ENCODE measurements around the gene PRKN.

The PRKN gene

DNA sequence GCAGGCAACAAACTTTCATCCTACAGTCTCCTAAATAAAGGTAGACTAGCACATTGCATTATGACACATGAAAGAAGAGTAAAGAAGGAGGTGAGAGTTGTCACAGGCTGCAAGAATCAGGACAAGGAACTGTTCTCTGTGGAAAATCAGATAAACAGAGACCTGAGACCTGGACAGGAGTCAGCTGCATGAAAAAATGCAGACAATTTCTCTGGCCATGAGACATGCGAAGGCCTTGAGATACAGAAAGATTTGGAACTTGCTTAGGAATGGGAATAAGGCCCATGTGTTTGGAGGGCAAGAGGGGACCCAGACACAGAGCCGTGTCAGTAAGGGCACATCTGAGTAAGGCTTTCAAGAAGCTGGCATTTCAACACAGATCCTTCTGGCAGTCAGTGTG is 779.1 kb downstream of the PRKN start:
- Histone ChIP-seq H3K9me2 (ENCODE audit: low read depth, low read length) (no peaks in the 10 kb centered on the region), H4K20me1 (ENCODE audit: insufficient read depth, low read length) (no peaks in the 10 kb centered on the region), H3K27ac (ENCODE audit: low read depth, low read length, poor library complexity, severe bottlenecking) (no peak overlapping the region), H2AFZ (ENCODE audit: low read length) (no peak overlapping the region), H3K4me1 (ENCODE audit: insufficient read depth, low read length, severe bottlenecking) (no peaks in the 10 kb centered on the region), H3K4me2 (ENCODE audit: low read length) (no peak overlapping the region), H3K9me3 (ENCODE audit: low read length) (no peaks in the 10 kb centered on the region), H3K4me3 (ENCODE audit: low read depth, low read length, poor library complexity, severe bottlenecking) (no peak overlapping the region), H3F3A (ENCODE audit: insufficient read depth, low read length) (no peaks in the 10 kb centered on the region), H3K79me2 (ENCODE audit: insufficient read depth, low read length) (no peaks in the 10 kb centered on the region), H3K36me3 (ENCODE audit: insufficient read depth, low read length) (no peaks in the 10 kb centered on the region), H3K27me3 (ENCODE audit: insufficient read depth, low read length) (no peaks in the 10 kb centered on the region), H3K9ac (ENCODE audit: low read length) (no peak overlapping the region)
- TF ChIP-seq, protein P1, sequence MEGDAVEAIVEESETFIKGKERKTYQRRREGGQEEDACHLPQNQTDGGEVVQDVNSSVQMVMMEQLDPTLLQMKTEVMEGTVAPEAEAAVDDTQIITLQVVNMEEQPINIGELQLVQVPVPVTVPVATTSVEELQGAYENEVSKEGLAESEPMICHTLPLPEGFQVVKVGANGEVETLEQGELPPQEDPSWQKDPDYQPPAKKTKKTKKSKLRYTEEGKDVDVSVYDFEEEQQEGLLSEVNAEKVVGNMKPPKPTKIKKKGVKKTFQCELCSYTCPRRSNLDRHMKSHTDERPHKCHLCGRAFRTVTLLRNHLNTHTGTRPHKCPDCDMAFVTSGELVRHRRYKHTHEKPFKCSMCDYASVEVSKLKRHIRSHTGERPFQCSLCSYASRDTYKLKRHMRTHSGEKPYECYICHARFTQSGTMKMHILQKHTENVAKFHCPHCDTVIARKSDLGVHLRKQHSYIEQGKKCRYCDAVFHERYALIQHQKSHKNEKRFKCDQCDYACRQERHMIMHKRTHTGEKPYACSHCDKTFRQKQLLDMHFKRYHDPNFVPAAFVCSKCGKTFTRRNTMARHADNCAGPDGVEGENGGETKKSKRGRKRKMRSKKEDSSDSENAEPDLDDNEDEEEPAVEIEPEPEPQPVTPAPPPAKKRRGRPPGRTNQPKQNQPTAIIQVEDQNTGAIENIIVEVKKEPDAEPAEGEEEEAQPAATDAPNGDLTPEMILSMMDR (IDR thresholded peaks at IDR 0.05; ENCODE audit: low read length): no peak
- TF ChIP-seq EZH2 (IDR thresholded peaks at IDR 0.05; ENCODE audit: borderline replicate concordance, low read length): no peak

DNA sequence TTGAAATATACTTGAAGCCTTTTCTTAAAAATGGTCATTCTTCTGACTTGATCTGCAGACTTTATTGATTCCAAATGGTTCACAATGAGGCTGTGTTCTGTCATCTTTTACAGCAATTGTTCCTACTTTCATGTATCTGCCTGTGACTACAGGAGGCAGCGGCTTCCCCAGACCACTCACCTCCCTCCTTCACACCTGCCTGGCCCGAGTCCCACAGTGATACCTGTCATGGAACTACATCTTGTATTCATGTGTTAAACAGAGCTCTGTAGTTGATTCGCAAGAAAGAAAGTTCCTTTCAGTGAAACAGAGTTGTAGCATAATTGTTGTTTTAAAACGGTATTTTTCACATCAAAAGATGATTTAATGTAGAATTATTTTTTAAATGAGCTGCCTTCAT is 780.2 kb downstream of the PRKN start:
- Histone ChIP-seq H3K36me3 (ENCODE audit: insufficient read depth, low read length) (no peaks in the 10 kb centered on the region), H3K4me1 (ENCODE audit: insufficient read depth, low read length, severe bottlenecking) (no peaks in the 10 kb centered on the region)

DNA sequence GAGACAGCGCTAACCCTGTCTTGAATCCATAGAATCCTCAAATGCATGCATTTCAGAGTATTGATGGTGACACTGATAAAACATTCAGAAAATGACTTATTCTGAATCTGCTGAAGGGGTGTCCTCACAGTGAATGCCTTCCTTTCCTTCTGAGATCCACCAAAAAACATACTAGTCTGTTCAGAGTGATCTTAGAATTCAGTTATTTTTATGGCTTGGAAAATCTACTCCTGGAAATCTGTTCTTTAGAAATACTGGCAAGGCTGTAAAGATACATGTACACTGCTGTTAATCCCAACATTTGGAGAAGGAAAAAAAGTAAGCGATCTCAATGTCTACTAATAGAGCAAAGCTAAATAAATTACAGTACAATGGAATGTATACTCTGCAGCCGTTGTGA is 781.1 kb downstream of the PRKN start:
- H3K27me3 ChIP-seq (ENCODE audit: insufficient read depth, low read length): no peaks in the 10 kb centered on the region
- no peak overlapping the region for H3K4me3 ChIP-seq (ENCODE audit: low read depth, low read length, poor library complexity, severe bottlenecking)
- no peaks in the 10 kb centered on the region for H4K20me1 ChIP-seq (ENCODE audit: insufficient read depth, low read length)
- H3K9me3 ChIP-seq (ENCODE audit: low read length): no peaks in the 10 kb centered on the region
- H3F3A ChIP-seq (ENCODE audit: insufficient read depth, low read length): no peaks in the 10 kb centered on the region
- no peak overlapping the region for H3K9ac ChIP-seq (ENCODE audit: low read length)
- TF ChIP-seq EZH2 (IDR thresholded peaks at IDR 0.05; ENCODE audit: borderline replicate concordance, low read length): no peak
- TF ChIP-seq, protein P1 (IDR thresholded peaks at IDR 0.05; ENCODE audit: low read length): no peak
- H3K4me2 ChIP-seq (ENCODE audit: low read length): no peak overlapping the region
- H3K27ac ChIP-seq (ENCODE audit: low read depth, low read length, poor library complexity, severe bottlenecking): no peak overlapping the region
- no peaks in the 10 kb centered on the region for H3K4me1 ChIP-seq (ENCODE audit: insufficient read depth, low read length, severe bottlenecking)
- no peaks in the 10 kb centered on the region for H3K79me2 ChIP-seq (ENCODE audit: insufficient read depth, low read length)
- no peaks in the 10 kb centered on the region for H3K36me3 ChIP-seq (ENCODE audit: insufficient read depth, low read length)
- no peaks in the 10 kb centered on the region for H3K9me2 ChIP-seq (ENCODE audit: low read depth, low read length)
- no peak overlapping the region for H2AFZ ChIP-seq (ENCODE audit: low read length)

More for the DNA sequence above, 780.2 kb downstream of the PRKN start:
- Histone ChIP-seq H2AFZ (ENCODE audit: low read length) (no peak overlapping the region), H4K20me1 (ENCODE audit: insufficient read depth, low read length) (no peaks in the 10 kb centered on the region), H3K9me2 (ENCODE audit: low read depth, low read length) (no peaks in the 10 kb centered on the region), H3K79me2 (ENCODE audit: insufficient read depth, low read length) (no peaks in the 10 kb centered on the region), H3K9me3 (ENCODE audit: low read length) (no peaks in the 10 kb centered on the region), H3K27me3 (ENCODE audit: insufficient read depth, low read length) (no peaks in the 10 kb centered on the region), H3K4me2 (ENCODE audit: low read length) (no peak overlapping the region), H3F3A (ENCODE audit: insufficient read depth, low read length) (no peaks in the 10 kb centered on the region), H3K9ac (ENCODE audit: low read length) (no peak overlapping the region), H3K4me3 (ENCODE audit: low read depth, low read length, poor library complexity, severe bottlenecking) (no peak overlapping the region), H3K27ac (ENCODE audit: low read depth, low read length, poor library complexity, severe bottlenecking) (no peak overlapping the region)
- TF ChIP-seq, protein P1 (IDR thresholded peaks at IDR 0.05; ENCODE audit: low read length): no peak
- TF ChIP-seq EZH2 (IDR thresholded peaks at IDR 0.05; ENCODE audit: borderline replicate concordance, low read length): no peak

Data from OCI-LY1 (cell line).